ENCODE measurements around the gene CLMN.
A peak's percentile ranks its signal among the peaks of the same experiment; 100 is the strongest.
"Not testable (repeated sequence)": the region's sequence is repeated elsewhere in the genome, so short reads cannot be mapped to it uniquely, and the experiment has no call there.

Gene CLMN

DNA sequence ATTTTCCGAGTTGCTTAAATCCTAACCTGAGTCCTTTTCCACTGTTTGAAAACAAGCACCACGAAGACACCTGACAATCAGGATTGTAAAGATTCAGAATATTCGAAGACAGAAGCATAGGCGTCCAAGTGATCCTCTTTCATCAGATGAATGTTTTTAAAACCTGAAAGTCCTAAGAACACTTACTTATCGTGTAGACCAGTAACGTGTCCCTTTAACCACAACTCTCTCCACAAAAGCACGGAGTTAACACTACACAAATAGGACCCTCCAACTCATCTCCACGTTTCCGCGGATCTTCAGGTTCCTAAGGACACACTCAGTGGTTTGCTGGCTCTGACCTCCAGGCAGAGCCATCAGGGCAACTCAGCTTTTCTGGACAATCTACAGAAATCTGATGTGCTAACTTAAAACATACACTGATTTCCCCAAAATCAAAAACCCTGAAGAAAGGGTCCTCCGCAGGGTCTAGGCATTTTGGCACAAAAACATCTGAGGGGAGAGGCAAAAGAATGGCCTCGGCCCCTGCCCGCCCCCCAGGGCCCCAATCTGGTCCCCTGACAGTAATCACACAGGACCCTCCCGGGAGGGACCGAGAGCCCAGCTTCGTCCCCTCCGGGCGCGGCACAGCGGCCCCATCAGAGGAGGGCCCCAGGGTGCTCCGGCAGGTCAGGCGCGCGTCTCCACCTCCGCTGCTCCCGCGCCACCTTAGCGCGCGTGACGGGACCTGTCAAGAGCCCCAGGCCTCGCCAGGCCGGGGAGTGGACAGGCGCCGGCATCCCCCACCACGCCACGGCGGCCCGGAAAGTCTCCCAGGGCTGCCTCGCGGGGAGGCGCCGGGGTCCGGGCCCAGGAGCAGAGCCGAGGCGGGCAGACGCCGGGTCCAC, 163.3 kb downstream of the CLMN start:
- DNase-seq: peak; percentile 9

DNA sequence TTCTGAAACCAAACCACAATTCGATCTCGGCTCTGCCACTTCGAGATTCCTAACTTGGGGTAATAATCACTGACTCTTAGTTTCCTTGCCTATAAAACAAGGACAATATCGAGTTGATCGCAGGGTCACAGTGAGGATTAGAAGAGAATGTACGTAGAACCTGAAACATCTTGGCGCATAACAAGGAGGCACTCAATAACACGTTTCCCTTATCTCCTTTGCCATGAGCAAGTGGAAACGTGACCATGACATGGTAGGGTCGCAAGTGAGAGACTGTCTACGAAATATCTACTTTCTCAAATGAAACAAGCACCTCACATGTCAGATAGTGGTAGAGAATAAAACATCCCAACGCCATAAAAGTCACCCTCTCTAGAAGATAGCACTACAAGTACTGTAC, 164.7 kb downstream of the CLMN start:
- DNase-seq: no peak

DNA sequence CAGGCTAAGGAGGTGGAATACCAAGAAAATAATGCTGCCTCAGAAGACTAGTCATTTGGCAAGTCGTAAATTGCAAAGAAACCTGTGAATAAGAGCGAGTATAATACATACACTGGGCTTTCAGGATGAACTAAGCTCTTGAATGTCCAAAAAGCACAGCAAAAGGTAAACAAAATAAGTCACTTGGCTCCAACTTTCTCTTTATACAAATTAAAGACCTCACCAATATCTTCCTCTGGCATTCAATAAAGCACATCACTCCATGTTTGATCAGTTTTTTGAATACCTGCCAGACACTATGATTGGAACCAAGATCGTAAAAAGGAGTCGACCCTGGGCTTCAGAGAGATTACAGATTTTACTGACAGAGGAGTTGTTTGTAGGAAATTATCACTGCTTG, 165.8 kb downstream of the CLMN start:
- DNase-seq: no peak

DNA sequence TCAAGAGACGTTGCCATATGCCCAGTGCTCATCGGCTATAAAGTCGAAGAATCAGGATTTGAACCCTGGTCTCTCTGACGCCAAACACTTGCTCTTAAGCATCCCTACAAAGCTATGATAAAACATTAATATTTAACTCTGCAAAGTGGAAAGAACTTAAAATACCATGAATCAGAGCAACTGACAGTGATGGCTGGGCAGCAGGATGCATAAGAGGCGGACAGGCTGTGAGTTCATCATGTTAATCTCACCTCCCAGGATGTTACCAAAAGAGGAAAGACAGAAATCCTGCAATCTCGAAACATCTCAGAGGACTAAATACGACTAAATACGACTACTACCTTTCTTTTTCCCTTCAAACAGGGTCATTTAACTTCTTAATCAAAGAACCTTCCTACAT, 168.1 kb downstream of the CLMN start:
- DNase-seq: no peak

- no peak for DNase-seq
These were observed 168.8 kb downstream of the CLMN start for GRCh38 chr14:95150910-95151309.

GRCh38 chr14:95149441-95149840, 170.3 kb downstream of the CLMN start:
- DNase-seq: no peak

- DNase-seq: no peak
These were observed 172.1 kb downstream of the CLMN start for GRCh38 chr14:95147597-95147996.

DNA sequence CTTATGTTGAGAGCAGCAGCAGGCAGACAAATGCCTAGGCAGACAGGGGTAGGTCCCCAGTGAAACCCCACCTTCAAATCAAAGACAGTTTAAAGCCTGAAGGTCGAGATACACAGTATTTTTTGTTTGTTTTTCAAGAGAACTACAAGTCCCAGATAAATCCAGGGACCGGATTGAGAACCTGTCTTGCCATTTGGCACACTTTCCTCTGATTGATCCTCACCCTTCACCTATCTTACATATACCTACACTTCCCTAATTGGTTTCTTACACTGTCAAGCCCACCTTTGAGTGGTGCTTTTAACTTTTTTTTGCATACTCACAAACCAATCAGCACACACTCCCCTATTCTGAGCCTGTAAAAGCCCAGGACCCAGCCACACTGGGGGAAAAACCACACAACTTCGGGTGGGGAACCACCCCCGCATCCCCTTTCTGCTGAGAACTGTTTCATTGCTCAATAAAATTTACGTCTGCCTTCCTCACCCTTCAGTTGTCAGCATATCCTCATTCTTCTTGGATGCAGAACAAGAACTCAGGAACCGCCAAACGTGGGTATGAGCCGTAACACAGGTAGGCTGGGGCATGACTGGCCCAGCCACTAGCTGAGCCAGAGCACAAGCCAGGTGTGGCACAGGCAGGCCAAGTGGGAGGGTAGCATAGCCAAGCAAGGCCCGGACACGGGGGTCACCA, 173.5 kb downstream of the CLMN start:
- no peak for DNase-seq

- DNase-seq: no peak
These were observed 174.9 kb downstream of the CLMN start for GRCh38 chr14:95144849-95145248.

- peak; percentile 20 for DNase-seq
These were observed 175.7 kb downstream of the CLMN start for GRCh38 chr14:95143808-95144620.

GRCh38 chr14:95142208-95142607, 177.5 kb downstream of the CLMN start:
- DNase-seq: no peak

DNA sequence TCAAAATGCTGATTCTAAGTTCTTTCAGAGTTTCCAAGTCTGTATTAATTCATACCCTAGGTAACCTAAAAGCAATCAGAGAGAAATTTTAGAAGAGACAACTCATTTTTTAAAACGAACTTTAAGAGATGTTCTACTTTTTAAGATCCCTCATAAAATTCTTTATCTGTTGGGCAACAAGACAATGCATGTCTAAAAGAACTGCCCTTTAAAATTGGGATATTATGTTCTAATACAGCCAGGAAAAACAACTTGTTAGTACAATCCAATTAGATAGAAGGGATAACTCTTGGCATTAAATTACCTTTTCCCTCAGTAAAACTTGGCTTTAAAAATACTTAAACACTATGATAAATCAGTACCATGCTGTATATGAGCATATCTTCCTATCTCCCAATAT, 178.0 kb downstream of the CLMN start:
- no peak for DNase-seq

DNA sequence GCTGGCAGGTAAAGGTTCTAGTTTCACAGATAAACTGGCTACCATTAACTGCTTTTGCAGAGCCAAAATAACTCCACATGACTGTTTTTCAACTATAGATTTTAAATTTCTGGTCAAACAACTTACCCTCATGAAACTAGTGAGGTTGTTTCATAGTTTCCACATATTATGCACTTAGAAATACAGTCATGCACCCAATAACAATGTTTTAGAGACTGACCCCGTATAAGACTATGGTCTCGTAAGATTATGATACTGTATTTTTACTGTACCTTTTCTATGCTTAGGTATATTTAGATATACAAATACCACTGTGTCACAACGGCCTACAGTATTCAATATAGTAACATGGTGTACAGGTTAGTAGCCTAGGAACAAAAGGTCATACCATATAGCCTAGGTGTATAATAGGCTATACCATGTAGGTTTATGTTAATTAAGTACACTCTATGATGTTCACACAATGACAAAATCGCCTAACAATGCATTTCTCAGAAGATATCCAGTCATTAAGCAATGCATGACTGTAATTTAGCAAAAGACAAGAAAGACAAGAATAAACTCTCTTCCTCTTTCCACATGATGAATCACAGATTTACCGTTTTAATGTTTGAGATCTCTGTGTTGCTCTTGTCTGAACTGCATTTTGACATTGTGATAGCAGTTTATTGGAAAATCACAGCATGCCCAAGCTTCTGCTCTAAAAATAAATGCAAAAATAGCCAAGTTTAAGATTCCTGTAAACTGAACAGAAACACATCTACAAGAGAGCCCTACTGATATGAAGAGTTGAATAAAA, 179.4 kb downstream of the CLMN start:
- peak; percentile 16 for DNase-seq

DNA sequence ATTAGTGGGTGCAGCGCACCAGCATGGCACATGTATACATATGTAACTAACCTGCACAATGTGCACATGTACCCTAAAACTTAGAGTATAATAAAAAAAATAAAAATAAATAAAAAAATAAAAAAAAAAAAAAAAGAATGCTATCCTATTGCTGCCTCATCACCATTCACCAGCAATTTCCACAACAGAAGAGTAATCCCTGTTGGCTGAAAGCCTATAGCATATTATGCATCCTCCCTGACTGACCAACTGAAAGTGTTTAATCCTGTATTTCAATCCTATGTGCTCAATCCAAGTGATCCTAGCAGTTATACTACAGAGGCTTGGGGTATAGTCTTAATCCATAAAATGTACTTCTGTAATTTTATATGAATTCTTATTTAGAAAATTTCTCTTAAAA, 180.8 kb downstream of the CLMN start:
- peak; percentile 23 for DNase-seq

DNA sequence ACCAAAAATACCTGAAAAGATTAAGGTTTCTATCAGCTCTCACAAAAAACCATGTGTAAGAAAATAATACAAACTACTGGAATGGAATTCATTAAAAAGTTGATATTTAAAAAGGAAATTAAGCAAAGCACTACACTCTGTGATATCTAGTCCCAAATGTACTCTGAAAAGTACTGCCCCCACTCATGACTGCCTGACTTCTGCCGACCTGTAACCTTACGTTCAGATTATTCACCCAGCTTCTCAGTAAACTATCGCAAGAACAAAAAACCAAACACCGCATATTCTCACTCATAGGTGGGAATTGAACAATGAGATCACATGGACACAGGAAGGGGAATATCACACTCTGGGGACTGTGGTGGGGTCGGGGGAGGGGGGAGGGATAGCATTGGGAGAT, 181.3 kb downstream of the CLMN start:
- not testable (repeated sequence) for DNase-seq

DNA sequence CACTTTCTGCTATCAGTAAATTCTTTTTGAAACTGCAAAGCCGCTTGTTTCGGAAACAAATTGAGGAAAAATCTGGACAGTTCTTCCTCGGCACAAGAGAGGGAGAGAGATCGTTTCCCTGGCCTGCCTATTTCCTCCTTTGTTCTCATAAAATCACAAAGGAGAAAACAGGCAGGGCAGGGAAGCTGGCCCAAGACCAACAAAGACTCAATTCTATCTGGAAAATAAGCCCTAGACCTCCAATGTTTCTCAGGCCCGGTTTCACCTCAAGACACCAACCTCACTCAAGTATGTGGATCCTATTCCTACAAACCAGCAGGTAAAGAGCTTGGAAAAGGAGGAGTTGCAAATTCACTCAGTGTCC, 181.9 kb downstream of the CLMN start:
- no peak for DNase-seq

DNA sequence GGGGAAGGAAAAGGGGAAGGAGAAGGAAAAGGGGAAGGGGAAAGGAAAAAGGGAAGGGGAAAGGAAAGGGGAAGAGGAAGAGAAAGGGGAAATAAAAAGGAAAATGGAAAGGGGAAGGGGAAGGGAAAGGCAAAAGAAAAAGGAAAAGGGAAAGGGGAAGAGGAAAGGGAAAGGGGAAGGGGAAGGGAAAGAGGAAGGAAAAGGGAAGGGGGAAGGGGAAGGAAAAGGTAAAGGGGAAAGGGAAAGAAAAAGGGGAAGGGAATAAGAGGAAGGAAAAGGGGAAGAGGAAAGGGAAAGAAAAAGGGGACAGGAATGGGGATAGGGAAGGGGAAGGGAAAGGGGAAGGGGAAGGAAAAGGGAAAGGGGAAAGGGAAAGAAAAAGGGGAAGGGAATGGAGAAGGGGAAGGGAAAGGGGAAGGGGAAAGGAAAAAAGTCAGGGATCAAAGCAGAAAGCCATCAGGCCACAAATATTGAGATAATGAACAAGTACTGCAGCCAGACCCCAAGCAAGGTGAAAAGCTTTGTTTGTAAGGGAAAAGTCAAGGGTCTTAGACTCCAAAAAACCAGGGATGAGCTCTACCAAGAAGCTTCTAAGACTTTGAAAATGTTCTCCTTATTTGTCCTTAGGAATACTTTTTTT, 182.4 kb downstream of the CLMN start:
- no peak for DNase-seq

DNA sequence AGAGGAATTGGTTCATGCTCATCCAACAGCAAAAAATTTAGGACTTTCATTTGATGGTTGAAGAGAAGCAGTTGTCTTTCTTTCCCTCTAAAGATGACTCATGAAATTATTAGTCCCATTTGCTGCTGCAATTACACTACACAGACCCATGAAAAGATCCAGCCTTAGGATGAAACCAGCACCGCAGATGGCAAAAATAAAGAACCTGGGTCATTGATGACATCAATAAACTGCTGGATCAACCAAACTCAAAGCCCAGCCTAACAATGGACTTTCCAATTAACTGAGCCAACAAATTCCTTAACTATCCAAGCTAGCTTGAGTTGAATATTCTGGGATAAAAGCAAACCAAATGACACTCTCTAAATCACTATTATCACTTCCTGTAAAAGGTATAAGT, 183.1 kb downstream of the CLMN start:
- no peak for DNase-seq

DNA sequence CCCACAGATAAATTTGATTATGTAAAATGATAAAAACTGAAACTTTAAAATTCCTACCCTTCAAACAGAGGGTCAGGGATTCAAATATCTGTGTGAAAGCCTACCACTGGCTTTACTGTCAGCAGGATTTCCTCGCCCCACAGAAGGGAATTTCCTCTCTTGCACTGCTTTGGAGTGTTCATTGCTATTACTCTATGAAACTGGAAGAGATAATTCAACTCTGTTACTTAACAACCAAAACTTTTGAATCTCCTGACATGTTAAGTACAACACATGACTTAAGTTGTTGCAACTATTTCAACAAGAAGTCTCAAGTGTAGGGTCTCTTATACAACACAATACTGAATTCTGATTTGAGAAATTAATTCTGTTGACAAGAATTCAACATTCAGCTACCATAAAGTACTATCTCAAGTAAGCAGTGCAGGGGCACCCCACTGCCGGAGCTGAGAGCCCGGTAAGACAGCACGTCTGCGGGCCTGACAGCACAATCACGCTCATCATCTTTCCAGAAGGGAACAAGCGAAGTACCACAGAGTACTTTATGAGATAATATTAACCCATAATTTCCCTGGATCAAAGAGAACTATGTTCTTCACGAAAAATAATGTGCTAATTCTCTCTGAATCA, 185.3 kb downstream of the CLMN start:
- DNase-seq: no peak

DNA sequence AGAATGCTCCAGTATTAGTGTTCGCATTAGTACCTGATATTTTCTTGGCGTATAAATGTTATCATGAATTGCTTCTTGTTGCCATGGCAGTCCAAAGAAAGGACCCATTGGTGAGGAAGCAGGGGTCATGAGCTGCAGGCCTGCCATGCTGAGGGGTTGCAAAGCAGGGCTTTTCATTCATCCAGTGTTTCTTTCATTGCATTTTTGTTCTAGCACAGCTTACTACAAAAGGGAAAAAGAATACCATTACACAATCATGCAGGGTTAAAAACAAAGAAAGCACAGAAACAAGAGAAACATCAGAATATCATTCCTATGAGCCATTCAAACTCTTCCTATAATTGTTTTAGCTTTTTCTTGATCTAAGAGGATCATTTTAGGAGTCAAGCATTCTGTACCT, 186.4 kb downstream of the CLMN start:
- no peak for DNase-seq

- no peak for DNase-seq
These were observed 186.9 kb downstream of the CLMN start for GRCh38 chr14:95132760-95133159.
